OCI-LY7 (cell line): ENCODE measurements around the gene MUC4. TPM values are rescaled to one million over a fixed set of nuclear protein-coding genes. Genes with fewer than 3 reads are reported as not detected.

ENCODE experiments used
- BruUV-seq: library from RNA; stranded (reverse); fragments of 400-500 nt; replicated peaks from 2 replicates; lab custom pipeline; 2021; lab: Mats Ljungman, UMichigan
- CTCF ChIA-PET: fragments of 300-600 bp; sonication (Branson Sonifier 250); formaldehyde crosslinking; loops from one replicate; lab custom pipeline; 2022; ENCODE audit warnings: antibody characterized with exemption; ENCODE audit not compliant: unreplicated experiment; lab: Charles Lee
- POLR2A ChIA-PET: fragments of 300-600 bp; sonication (Branson Sonifier 250); formaldehyde crosslinking; loops from one replicate; lab custom pipeline; 2022; ENCODE audit warnings: antibody characterized with exemption; lab: Charles Lee
- DNase-seq: peaks from one replicate; pipeline ENCODE4 v3.0.0-alpha.2; 2015; ENCODE audit warnings: low spot score
- H2AFZ ChIP-seq: fragments of 200-600 bp; sonication (generic), shearing (Covaris generic); 2 replicates; pipeline ENCODE4 v1.6.1; 2014; ENCODE audit warnings: mild to moderate bottlenecking, antibody characterized with exemption, low read length, moderate library complexity
- H3K27ac ChIP-seq: fragments of 200-600 bp; sonication (generic); 2 replicates; pipeline ENCODE4 v1.5.1; 2014; ENCODE audit warnings: mixed run types, low read depth, mild to moderate bottlenecking, moderate library complexity, low read length, inconsistent platforms; ENCODE audit not compliant: poor library complexity, severe bottlenecking
- H3K36me3 ChIP-seq: fragments of 200-600 bp; sonication (generic); 2 replicates; pipeline ENCODE4 v1.6.1; 2014; ENCODE audit warnings: mild to moderate bottlenecking, antibody characterized with exemption, low read length, moderate library complexity, mixed read lengths; ENCODE audit not compliant: insufficient read depth
- H3K4me1 ChIP-seq: fragments of 200-600 bp; sonication (generic); 2 replicates; pipeline ENCODE4 v1.5.1; 2014; ENCODE audit warnings: mild to moderate bottlenecking, low read length; ENCODE audit not compliant: insufficient read depth, poor library complexity, severe bottlenecking
- H3K4me2 ChIP-seq: fragments of 200-600 bp; sonication (generic); 2 replicates; pipeline ENCODE4 v1.6.1; 2014; ENCODE audit warnings: mild to moderate bottlenecking, low read length
- H3K4me3 ChIP-seq: fragments of 200-600 bp; sonication (generic); 2 replicates; pipeline ENCODE4 v1.5.1; 2014; ENCODE audit warnings: mild to moderate bottlenecking, low read depth, low read length; ENCODE audit not compliant: poor library complexity, severe bottlenecking
- H3K79me2 ChIP-seq: fragments of 200-600 bp; sonication (generic); 2 replicates; pipeline ENCODE4 v1.6.1; 2016; ENCODE audit warnings: low read depth, mild to moderate bottlenecking, low read length, moderate library complexity, mixed read lengths; ENCODE audit not compliant: insufficient read depth
- H3K9me2 ChIP-seq: fragments of 200-600 bp; sonication (generic); 2 replicates; pipeline ENCODE4 v1.6.1; 2016; ENCODE audit warnings: mild to moderate bottlenecking, low read length, mixed read lengths; ENCODE audit not compliant: insufficient read depth
- H3K9me3 ChIP-seq: fragments of 200-600 bp; sonication (generic); 2 replicates; pipeline ENCODE4 v1.6.1; 2014; ENCODE audit warnings: mild to moderate bottlenecking, mixed run types, low read length, mixed read lengths
- H4K20me1 ChIP-seq: fragments of 200-600 bp; sonication (generic); 2 replicates; pipeline ENCODE4 v1.6.1; 2014; ENCODE audit warnings: mild to moderate bottlenecking, antibody characterized with exemption, low read length, moderate library complexity, mixed read lengths; ENCODE audit not compliant: insufficient read depth
- CTCF ChIP-seq: fragments of 200-600 bp; sonication (generic); conservative IDR thresholded peaks from 2 replicates; pipeline ENCODE4 v1.5.1; 2014; ENCODE audit warnings: mild to moderate bottlenecking, antibody characterized with exemption, low read length, moderate library complexity, mixed read lengths
- EZH2phosphoT487 ChIP-seq: fragments of 200-600 bp; sonication (generic); IDR thresholded peaks from 2 replicates; pipeline ENCODE4 v1.6.1; 2018; ENCODE audit warnings: low read depth, borderline replicate concordance, mild to moderate bottlenecking, mixed run types, antibody characterized with exemption, low read length, moderate library complexity, mixed read lengths
- intact Hi-C: fragments of 100-400 bp; cut with micrococcal nuclease; formaldehyde crosslinking; loops from one replicate; pipeline ENCODE4 v1.10.0; 2022; ENCODE audit not compliant: unreplicated experiment
- total RNA-seq, 2 experiments: library from RNA; depleted of rRNA in 1 of 2; stranded (reverse); fragments of >200 nt in 1 of 2; shearing (Covaris generic) in 1 of 2; gene quantifications; 2 replicates each; pipeline ENCODE4 v1.2.3, GENCODE V29; 2014 to 2022

Gene MUC4
- total RNA-seq, 2 experiments from 2014 or later = 0.03 to 0.42 TPM

GRCh38 chr3:195810455-195810845 is 1.3 kb downstream of the MUC4 start:
- no peaks in the 10 kb centered on the region for H3K9me2 ChIP-seq
- ChIA-PET POLR2A (interaction anchor here (2.4 kb wide), 1 partner anchor 28 kb away, joined by 5 read pairs; no protein-coding TSS in a partner anchor), CTCF (no interaction called here)
- no peak for TF ChIP-seq CTCF
- TF ChIP-seq EZH2phosphoT487 = no peak
- no peak overlapping the region for H3K4me2 ChIP-seq
- H3K27ac ChIP-seq = no peak overlapping the region
- intact Hi-C loops = no loop called here
- peaks cover 15% of the 10 kb centered on the region for H3K4me1 ChIP-seq
- no peaks in the 10 kb centered on the region for H4K20me1 ChIP-seq
- H2AFZ ChIP-seq = no peak overlapping the region
- DNase-seq = no peak
- no peaks in the 10 kb centered on the region for H3K79me2 ChIP-seq
- H3K36me3 ChIP-seq = no peaks in the 10 kb centered on the region
- BruUV-seq = no TSS peak
- no peak overlapping the region for H3K4me3 ChIP-seq
- H3K9me3 ChIP-seq = no peaks in the 10 kb centered on the region

- ChIA-PET POLR2A (interaction anchor here (2.4 kb wide), 1 partner anchor 29 kb away, joined by 5 read pairs; no protein-coding TSS in a partner anchor), CTCF (no interaction called here)
- intact Hi-C loops = no loop called here
- H2AFZ ChIP-seq = no peak overlapping the region
- no peaks in the 10 kb centered on the region for H3K9me3 ChIP-seq
- no peak overlapping the region for H3K4me2 ChIP-seq
- no peak overlapping the region for H3K27ac ChIP-seq
- H3K9me2 ChIP-seq = no peaks in the 10 kb centered on the region
- TF ChIP-seq EZH2phosphoT487 (no peak), CTCF (no peak)
- H4K20me1 ChIP-seq = no peaks in the 10 kb centered on the region
- H3K36me3 ChIP-seq = no peaks in the 10 kb centered on the region
- peaks cover 18% of the 10 kb centered on the region for H3K4me1 ChIP-seq
- BruUV-seq = no TSS peak
- H3K4me3 ChIP-seq = no peak overlapping the region
- no peak for DNase-seq
- H3K79me2 ChIP-seq = no peaks in the 10 kb centered on the region
These were observed 1.8 kb downstream of the MUC4 start for GRCh38 chr3:195809796-195810454.

- no peak for TF ChIP-seq CTCF
- TF ChIP-seq EZH2phosphoT487 = no peak
- Histone ChIP-seq H3K9me2 (no peaks in the 10 kb centered on the region), H3K36me3 (no peaks in the 10 kb centered on the region), H3K4me1 (peaks cover 18% of the 10 kb centered on the region), H3K4me2 (no peak overlapping the region), H3K27ac (no peak overlapping the region), H3K79me2 (no peaks in the 10 kb centered on the region), H3K4me3 (no peak overlapping the region), H2AFZ (no peak overlapping the region), H3K9me3 (no peaks in the 10 kb centered on the region), H4K20me1 (no peaks in the 10 kb centered on the region)
- DNase-seq = no peak
- intact Hi-C loops = no loop called here
- POLR2A ChIA-PET = interaction anchor here (0.6 to 2.4 kb wide), 2 partner anchors 29 to 561 kb away, joined by 5 to 10 read pairs; no protein-coding TSS in a partner anchor
- no TSS peak for BruUV-seq
- CTCF ChIA-PET = no interaction called here
These were observed 2.4 kb downstream of the MUC4 start for GRCh38 chr3:195809291-195809785.
